C1 segment of cervical spinal cord (tissue), 14 donors: ENCODE measurements around the gene NAGPA.
A peak's percentile ranks its signal among the peaks of the same experiment; 100 is the strongest.
"Not testable (repeated sequence)": the region's sequence is repeated elsewhere in the genome, so short reads cannot be mapped to it uniquely, and the experiment has no call there.

Experiments
- DNase-seq, 14 donors: peaks; one replicate each; lab custom pipeline; 2025; lab: John Stamatoyannopoulos, UW

Gene NAGPA, protein sequence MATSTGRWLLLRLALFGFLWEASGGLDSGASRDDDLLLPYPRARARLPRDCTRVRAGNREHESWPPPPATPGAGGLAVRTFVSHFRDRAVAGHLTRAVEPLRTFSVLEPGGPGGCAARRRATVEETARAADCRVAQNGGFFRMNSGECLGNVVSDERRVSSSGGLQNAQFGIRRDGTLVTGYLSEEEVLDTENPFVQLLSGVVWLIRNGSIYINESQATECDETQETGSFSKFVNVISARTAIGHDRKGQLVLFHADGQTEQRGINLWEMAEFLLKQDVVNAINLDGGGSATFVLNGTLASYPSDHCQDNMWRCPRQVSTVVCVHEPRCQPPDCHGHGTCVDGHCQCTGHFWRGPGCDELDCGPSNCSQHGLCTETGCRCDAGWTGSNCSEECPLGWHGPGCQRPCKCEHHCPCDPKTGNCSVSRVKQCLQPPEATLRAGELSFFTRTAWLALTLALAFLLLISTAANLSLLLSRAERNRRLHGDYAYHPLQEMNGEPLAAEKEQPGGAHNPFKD

GRCh38 chr16:5033256-5034166, at the start of gene NAGPA:
NAGPA (minus strand) TSS chr16:5033935; CDS start chr16:5033914, 21 bp downstream.
- DNase-seq, result peak; percentile 42 to 87 (median 78)

- DNase-seq, result not testable (repeated sequence)
Measured at GRCh38 chr16:5080996-5081395, 47.3 kb upstream of the NAGPA start.

GRCh38 chr16:5080461-5080860, 46.7 kb upstream of the NAGPA start:
- not testable (repeated sequence) for DNase-seq

DNA sequence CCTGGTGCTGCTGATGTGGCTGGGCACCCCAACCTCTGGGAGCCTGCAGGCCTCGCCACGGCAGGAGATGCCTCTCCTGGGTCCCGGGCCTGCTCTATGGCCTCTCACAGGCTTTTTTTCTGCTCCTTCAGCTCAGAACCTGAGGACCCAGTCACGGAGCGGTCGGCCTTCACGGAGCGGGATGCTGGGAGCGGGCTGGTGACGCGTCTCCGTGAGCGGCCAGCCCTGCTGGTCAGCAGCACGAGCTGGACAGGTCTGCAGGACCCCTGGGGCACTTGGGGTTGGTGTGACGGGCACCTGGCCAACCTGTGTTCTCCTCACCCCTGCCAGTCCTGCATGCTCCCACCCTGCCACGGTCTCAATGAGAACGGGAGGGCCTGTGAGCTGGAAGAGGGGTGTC, 44.9 kb upstream of the NAGPA start:
- DNase-seq, result no peak

- no peak for DNase-seq
Measured at GRCh38 chr16:5077304-5077703, 43.6 kb upstream of the NAGPA start.

GRCh38 chr16:5075637-5076036, 41.9 kb upstream of the NAGPA start:
- DNase-seq, result no peak

DNA sequence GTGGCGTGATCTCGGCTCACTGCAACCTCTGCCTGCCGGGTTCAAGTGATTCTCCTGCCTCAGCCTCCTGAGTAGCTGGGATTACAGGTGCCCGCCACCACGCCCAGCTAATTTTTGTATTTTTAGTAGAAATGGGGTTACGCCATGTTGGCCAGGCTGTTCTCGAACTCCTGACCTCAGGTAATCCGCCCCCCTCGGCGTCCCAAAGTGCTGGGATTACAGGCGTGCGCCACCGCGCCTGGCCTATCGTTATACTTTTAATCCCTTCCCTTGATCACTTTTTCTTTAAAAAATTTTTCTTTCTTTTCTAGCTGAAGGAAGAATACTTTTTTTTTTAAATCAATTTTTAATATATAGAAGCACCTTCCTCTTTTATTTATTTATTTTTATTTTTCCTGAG, 40.0 kb upstream of the NAGPA start:
- not testable (repeated sequence) for DNase-seq

DNA sequence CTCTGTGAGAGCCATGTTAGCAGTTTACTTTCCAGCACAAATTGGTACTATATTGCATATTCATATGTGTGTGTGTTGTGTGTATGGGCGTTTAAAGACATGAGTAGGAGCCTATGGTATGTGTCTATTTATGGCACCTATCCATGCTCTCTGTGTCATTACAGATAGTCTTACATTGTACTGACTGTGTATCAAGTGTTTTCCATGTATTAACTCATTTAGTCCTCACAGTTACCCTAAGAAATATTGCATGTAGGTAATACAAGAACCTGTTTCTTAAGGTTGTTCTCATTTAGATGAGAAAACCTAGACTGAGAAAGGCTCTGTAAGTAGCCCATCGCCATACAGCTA, 39.5 kb upstream of the NAGPA start:
- no peak for DNase-seq

DNA sequence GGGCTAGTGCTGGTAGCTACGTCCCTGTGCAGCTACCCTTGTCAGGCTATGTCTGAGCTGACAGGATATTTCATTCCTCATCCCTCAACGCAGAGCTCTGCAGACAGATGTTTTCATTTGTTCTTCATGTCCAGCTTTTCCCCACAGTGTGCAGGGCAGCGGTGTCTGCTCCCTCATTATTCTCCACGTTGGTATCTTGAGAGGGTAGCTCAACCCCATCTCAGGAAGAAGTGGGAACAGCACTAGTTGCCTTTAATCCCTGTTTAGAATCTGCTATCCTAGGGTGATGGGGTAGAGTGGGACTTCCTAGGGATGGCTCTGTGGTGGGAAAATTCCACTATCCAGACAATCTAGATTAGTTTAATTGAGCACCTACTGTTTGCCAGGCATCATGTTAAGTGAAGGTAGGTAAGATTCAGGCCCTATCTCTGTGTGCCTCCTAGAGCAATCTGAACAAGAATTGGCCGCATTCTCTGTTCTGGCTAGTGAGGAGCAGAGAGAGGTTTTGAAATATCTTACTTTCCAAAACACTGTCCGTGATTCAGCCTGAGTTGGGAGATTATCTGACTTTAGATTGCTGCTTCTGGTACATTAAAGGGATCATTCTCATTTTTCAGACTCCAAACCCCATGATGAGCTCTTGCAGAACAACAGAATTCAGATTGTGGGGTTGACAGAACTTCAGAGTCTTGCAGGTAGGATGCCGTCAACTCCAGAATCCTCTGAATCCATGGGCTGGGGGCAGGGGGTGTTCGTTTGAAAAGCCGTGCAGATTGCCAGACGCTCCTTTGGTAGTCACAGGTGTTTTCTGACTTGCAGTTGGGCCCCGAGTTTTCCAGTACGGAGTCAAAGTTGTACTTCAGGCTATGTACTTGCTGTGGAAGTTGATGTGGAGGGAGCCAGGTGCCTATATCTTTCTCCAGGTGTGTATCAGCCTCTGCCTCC, 38.9 kb upstream of the NAGPA start:
- peak in 1 of 14 donors; percentile 25 for DNase-seq

DNA sequence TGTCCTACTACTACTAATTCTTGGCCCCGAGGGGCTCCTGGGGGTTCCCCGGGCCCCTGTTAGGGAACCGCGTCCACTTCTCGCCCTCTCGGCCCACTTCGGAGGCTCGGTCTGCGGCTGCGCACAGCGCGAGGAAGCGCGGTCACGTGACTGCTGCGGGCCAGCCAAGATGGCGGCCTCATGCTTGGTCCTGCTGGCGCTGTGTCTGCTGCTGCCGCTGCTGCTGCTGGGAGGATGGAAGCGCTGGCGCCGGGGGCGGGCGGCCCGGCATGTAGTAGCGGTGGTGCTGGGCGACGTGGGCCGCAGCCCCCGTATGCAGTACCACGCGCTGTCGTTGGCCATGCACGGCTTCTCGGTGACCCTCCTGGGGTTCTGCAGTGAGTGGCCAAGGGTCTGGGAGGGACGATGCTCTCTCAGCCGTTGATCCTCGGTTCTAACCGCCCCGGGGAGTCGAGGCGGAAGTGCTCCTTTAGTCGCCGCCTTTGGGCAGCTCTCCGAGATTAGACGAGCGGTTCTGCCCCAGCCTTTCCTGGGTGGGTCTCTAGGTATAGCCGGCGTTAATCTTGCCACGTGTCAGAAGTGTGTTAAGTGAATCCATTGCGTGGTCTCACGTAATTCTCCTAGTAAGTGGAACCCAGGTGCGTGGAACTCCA, 38.1 kb upstream of the NAGPA start, which contains the start of gene ALG1:
Gene ALG1, plus strand, starts transcription at position 163 of the 653 bp plus-strand sequence. Its CDS starts 7 bp downstream, at position 170.
- DNase-seq, result peak; percentile 16 to 92 (median 82)

GRCh38 chr16:5071341-5071680, 37.6 kb upstream of the NAGPA start:
- no peak for DNase-seq

- DNase-seq, result no peak
Measured at GRCh38 chr16:5070431-5071186, 36.9 kb upstream of the NAGPA start.

DNA sequence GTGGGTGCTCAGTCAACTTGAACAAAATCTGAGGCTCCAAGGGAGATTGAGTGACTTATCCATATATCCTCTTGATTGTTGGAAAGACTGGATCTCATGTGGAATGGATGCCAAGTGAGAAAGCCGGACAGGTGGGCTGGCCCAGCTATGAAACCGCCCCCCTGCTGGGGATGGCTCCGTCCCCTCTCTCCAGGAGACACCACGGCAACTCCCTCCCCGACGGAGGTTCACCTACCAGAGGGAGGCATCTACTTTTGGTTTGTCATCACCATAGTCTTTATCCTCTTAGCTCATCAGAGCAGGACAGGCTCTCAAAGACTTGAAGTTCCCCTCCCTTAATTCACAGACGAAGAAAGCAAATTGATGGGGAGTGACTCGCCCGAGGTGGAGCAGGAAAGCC, 36.1 kb upstream of the NAGPA start:
- no peak for DNase-seq

DNA sequence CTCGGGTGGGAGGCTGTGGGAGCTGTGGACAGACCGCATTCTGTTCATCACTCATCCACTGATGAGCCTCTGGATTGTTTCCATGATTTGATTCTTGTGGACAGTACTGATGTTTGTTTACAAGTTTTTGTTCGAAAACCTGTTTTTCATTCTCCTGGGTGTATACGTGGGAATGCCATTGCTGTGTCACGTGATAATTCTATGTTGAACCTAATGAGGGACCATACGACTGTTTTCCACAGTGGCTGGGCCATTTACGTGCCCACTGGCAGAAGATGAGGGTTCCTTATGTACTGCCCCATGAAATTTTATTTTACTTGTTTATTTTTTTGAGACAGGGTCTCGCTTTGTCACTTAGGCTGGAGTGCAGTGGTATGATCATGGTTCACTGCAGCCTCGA, 35.3 kb upstream of the NAGPA start:
- DNase-seq, result no peak

GRCh38 chr16:5066511-5066910, 32.8 kb upstream of the NAGPA start:
- no peak for DNase-seq

DNA sequence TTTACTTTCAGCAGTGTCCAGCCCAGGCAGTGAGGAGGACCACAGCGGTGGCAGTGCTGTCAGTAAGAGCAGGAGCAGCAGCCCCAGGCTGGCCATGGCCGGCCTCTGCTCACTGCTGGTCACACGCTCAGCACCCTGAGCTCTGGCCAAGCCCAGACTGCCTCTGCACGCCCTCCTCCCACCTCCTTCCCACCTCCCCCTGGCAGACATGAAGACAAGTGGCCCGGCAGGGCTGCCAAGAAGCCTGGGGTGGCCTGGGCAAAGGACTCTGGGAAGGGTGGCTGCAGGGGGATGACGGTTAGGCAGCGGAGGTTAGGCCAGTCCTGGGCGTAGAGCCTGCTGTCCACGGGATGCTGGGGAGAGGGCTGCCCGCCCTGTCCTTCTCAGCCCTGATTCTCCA, 32.1 kb upstream of the NAGPA start, which contains the start of gene C16orf89:
Gene C16orf89, minus strand, starts transcription at position 144 of the 400 bp plus-strand sequence. Its CDS starts 48 bp downstream, at position 96.
- peak in 11 of 14 donors; percentile 2 to 83 (median 59) for DNase-seq

- DNase-seq, result no peak
Measured at GRCh38 chr16:5065326-5065725, 31.6 kb upstream of the NAGPA start.

DNA sequence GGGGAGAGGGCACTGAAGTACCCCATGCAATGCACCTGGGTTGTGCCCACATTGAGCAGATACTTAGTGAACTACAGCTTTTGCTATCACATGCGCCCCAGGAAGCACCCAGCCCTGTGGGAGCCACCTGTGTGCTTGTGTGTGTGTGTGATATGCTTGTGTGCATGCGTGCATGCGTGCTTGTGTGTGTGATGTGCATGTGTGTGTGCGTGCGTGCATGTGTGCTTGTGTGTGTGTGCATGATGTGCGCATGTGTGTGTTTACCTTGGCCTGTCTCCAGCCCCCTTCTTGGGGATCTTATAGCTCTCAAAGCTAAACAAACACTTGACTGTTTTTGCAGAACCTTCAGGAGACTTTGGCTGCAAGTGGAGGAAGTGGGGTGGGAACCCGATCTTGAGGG, 31.2 kb upstream of the NAGPA start:
- DNase-seq, result no peak
